Activated T-cell treated with anti-CD3 and anti-CD28 coated beads for 24 hours (primary cell): ENCODE measurements around the gene MRGPRG.

Experiments used
- DNase-seq: peaks from one replicate; pipeline ENCODE4 v3.0.0-alpha.2; 2020; ENCODE audit warnings: low read depth

MRGPRG gene

DNA sequence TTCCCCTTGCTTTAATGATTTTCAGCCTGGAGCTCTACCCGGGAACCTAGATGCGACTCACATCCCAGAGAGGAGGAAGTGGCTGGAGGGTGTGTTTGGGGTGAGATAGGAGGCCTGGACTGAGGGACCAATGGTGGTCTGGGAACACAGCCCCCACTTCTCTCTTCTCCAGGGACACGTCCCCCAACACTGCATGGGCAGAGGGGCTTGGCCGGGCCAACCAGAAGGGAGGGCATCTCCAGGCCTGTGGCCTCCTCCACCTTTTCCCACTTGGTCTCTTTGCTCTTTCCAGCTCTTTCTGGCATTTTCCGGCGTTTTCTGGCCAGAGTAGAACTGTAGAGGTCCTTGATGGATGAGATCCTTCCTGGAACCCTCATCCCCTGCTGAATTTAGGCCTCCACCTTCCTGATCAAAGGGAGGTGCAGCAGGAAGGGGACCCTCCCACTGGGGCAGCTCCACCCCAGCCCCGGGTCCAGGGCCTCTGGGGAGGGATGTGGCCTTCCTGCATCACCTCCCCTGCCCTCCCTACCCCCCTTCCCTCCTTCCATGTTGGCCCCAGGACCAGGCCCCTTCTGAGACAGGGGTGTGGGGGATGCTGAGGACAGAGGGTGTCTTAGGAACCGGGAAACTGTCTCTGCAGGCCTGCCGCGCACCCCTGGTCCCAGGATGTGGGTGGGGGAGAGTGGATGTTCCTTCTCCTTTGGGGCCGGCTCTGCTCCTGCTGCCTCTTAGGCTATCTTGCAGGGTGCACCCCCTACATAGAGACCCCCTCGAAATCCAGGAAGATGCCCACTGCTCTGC lies 24.4 kb downstream of the MRGPRG start:
- DNase-seq: no peak

DNA sequence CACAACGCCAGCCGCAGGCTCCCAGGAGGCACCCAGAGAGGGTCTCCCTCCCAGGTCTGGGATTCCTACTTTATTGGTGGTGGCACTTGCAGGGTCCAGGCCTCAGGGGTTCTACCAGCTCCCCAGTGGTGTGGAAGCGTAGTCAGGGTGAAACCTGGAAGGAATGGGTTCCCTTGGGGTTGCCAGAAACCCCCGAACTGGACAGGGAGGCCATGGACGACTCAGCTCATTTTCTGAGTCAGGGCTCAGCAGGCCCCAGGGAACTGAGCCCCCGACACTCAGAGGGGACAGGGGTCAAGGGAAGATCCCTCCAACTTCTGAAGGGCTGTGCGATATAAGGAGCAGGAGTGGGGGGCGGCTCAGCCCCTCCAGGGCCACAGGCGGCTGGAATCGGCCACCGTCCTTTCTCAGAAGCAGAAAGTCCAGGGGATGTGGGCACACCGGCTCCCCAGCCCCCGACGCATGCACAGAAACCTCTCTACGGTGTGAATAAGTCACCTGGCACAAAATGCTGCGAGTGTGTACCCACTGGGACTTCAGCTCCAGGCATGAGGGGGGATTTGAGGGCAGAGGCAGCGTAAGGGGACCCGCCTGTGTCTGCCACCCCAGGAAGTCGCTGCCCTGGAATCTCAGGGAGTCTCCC lies 25.1 kb downstream of the MRGPRG start:
- no peak for DNase-seq

DNA sequence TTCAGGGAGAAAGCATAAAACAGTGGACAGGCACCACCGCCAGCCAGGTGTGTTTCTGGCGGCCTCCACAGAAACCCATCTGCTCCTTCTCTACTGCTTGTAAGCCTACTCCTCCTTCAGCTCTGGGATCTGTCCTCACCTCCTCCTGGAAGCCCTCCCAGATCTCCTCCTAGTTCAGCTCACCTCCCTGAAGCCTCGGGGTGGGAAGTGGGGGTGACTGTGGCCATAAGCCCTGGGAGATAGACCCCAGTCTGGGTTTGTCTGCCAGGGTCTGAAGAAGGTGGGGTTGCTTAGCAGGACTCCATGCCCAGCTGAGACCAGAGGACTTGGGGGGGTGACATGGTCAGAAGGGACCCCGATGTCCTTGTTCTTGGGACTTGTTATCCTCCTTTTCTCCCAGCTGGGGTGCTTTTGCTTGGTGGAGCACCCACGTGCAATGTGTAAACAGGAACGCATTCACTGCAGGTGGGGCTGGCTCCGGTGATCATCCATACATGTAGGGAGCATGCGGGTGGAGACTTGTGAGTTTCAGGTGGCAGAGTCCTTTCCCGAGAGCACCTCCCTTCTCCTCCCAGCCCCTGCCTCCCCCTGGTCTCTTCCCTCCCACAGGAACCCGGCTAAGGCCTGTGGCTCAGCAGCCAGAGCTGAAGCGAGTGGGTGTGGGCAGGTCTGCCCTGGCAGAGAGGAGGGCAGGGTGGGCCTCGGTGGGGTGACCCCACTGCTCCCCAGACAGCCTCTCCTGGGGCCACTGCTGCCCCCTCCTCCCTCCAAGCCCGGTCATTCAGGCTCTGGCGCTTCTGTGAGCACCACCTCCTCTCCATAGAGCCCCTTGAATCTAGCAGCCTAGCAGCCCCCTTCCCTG lies 25.9 kb downstream of the MRGPRG start:
- no peak for DNase-seq

DNA sequence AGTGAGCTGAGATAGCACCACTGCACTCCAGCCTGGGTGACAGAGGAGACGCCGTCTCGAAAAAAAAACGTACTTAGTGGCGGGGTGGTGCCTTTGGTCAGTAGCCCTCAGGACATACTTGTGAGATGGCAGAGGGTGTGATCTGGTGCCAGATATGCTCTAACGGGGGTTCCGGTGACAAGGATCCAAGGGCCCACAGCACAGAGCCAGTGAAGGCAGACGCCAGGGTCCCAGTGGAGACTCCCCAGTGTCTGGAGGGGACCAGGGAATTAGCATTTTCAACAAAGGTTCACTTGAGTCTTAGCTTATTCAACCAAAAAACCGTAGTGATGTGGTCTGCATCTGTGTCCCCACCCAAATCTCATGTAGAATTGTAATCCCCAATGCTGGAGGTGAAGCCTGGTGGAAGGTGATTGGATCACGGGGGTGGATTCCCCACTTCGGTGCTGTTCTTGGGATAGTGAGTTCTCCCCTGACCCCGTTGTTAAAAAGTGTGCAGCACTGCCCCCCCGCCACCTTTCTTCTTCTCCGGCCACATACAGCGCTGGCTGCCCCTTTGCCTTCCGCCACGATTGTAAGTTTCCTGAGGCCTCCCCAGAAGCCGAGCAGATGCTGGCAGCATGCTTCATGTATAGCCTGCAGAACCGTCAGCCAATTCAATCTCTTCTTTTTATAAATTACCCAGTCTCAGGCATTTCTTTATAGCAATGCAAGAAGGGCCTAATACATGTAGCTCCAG lies 26.9 kb downstream of the MRGPRG start:
- DNase-seq: no peak

DNA sequence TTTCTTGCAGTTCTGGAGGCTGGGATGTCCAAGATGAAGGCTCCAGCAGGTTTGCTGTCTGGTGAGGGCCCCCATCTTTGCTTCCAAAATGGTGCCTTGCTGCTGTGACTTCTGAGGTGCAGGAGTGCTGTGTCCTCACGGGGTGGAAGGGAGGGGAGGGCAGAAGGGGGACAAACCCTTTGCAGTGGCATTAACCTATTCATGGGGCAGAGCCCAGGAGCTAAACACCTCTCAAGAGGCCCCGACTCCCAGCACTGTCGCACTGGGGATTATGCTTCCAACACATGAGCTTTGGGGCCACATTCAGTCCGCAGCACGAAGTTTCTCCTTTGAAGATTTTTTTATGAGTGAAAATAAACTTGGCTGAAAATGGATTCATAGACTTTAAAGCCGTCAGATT lies 28.0 kb downstream of the MRGPRG start:
- DNase-seq: no peak

DNA sequence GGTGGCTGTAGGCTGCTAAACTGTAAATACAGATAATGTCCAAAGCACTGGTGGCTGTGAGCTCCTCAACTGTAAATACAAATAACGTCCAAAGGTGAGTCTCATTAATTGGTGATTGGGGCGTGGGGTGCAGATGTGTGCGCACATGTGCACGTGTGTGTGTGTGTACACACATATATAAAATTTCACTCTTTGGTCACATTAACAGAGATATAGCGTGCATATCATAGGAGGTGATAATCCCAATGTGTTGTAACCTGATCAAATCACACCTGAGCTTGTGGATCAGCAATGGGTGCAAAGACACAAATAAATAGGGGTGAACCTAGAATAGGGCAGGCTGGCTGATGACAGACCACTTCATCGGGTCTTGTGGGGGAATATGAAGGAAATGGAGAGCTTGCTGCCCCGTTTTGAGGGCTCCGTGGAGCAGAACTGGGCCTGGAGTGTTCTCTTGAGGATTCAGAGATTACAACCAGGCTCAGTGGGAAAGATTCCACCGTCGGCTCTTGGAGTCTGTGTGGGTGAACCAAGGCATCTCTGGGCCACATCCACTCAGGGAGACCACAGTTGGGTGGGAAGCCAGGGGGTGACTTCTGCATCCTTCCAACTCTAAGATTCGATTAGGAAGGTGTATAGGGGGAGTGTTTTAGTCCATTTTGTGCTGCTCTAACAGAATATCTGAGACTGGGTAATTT lies 28.6 kb downstream of the MRGPRG start:
- DNase-seq: no peak

DNA sequence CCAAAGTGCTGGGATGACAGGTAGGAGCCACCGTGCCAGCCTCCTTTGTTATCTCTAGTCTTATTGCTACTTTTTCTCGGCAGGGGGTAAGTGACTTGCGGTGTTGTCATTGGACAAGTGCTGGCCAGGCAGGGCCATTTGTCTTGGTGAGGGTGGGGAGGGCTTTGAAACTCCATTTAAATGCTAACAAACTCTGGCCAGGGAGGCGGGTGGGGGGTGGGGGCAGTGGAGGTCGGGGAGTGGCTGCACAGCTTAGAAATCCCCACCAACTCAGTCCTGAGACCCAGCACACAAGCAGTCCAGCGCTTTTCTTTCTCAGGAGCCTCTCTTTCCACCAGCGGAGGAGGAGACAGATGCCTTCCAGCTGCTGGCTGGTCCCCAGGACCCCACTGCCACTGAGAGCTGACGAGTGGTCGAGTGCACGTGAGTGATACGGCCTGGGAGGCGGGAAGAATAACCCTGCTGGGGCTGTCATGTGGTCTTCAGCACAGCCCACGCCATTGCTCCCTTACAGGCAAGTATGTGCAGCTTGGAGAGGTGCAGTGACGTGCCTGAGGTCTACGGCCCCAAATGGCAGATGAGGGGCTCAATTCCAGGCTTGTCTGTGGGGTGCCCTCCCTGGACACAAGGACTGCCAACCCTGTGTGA lies 29.3 kb downstream of the MRGPRG start:
- DNase-seq: no peak

DNA sequence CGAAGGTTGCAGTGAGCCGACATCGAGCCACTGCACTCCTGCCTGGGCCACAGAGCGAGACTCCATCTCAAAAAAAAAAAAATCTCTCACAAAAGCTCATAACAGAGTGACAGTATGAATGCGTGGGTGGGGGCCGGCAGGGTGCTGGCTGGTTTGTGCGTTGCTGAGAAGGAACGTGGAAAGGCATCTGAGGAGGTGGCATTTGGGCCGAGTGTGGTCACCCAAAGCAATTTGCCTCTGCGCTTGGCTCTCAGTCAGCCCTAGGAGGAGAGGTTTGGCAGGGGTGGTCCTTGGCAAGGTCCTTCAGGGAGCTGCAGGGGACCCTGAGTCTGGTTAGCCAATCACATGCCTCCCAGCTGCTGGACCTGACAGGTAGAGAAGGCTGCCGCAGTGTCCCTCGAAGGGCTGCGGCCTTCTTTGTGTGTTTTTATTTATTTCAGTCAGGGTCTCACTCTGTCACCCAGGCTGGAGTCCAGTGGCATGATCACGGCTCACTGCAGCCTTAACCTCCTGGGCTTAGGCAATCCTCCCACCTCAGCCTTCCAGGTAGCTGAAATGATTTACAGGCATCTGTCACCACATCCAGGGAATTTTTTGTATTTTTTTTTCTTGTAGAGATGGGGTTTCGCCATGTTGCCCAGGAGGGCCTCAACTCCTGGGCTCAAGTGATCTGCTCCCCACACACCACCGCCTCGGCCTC lies 30.0 kb downstream of the MRGPRG start:
- DNase-seq: no peak

DNA sequence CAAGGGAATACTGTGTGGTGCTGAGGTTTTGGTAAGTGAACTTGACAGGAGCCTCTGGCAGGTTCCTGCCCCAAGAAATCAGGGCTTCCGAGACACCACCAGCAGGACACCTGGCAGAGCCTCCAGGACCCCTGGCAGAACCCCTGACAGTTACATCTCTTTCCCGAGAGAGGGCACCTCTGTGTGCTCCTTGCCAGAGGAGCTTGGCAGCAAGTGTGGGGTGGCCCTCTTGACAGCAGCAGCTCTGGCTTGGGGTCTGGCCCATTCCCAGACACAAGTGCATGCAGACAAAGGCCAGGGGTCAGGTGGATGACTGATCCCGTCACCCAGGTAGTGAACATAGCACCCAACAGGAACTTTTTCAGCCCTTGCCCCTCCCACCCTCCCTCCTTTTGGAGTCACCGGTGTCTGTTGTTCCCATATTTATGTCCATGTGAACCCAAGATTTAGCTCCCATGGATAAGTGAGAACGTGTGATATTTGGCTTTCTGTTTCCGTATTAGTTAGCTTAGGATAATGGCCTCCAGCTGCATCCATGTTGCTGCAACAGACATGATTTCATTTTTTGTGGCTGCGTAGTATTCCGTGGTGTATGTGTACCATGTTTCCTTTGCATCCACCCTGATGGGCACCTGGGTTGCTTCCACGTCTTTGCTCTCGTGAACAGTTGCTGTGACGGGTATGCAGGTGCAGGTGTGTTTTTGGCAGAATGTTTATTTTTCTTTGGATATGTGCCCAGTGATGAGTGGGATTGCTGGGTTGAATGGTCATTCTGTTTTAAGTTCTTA lies 32.3 kb downstream of the MRGPRG start:
- DNase-seq: no peak

DNA sequence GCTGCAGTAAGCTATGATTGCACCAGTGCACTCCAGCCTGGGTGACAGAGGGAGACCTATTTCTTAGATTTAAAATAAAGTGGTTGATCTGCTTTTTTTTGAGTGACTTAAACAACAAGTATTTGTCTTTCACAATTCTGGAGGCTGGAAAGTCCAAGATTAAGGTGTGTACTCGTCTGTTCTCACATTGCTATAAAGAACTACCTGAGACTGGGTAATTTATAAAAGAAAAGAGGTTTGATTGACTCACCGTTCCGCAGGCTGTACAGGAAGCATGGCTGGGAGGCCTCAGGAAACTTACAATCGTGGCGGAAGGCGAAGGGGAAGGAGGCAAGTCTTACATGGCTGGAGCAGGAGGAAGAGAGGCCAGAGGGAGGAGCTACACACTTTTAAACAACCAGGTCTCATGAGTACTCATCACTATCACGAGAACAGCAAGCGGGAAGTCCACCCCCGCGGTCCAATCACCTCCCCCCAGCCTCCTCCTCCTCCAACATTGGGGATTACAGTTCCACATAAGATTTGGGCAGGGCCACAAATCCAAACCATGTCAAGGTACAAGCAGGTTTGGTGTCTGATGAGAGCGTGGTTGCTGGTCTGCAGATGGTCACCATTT lies 33.8 kb downstream of the MRGPRG start:
- no peak for DNase-seq

DNA sequence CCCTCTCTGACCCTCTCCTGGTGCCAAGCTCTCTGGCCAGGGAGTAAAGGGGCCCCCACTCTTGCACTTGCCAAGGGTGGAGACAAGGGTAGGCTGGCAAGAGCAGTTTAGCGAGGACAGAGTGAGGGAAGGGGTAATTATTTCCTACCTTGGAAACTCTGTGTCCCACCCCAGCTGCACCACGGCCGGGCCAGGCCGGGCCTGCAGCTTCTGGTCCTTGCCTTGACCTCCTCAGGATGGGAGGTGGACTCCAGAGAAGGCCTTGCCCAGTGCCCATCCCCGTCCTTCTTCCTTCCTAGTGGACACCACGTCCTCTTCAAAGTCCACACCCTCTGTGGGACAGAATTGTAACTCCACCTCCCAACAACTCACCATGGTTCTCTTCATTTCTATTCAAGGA lies 35.1 kb downstream of the MRGPRG start:
- DNase-seq: no peak

DNA sequence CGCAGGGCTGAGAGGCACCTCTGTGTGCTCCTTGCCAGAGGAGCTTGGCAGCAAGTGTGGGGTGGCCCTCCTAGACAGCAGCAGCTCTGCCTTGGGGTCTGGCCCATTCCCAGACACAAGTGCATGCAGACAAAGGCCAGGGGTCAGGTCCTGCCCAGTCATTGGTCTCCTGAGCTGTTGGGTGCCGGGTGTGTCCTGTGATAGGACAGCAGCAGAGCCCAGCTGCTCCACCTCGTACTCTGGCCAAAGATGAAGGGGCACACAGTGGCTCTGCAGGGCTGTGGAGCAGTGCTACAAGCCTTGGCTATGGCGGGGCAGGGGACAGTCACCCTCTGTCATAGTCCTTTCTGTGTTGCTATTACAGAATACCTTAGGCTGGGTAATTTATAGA lies 36.2 kb downstream of the MRGPRG start:
- DNase-seq: no peak

DNA sequence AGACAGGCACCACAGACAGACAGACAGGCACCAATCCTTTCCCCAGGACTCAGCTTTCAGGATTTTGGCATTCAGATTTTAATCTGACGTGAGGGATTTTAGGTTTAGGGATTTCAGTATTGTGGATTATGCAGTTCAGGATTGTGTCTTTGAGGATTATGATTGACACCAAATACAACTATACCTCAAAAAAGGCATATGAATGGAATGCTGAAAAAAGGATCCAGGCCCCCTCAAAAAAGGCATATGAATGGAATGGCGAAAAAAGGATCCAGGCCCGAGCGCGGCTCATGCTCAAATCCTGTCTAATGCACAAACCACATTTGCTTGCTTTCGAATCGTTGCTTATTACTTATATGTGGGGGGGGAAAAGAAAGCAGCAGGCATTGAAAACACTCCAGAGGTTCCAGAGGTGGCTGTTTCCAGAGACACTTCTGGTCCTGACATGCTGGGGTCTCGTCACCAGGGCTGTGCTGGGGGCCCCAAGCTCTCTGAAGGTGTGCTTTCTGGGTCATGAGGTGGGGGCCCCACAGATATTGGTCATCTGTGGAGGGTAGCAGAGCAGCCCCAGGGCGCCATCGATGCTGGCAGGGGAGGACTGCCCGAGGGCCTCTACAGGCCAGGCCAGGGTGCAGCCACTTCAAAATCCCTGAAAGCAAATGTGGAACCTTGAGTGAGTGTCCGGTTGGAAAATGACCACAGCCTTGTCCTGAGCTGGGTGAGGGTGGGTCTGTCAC lies 36.7 kb downstream of the MRGPRG start:
- DNase-seq: no peak

DNA sequence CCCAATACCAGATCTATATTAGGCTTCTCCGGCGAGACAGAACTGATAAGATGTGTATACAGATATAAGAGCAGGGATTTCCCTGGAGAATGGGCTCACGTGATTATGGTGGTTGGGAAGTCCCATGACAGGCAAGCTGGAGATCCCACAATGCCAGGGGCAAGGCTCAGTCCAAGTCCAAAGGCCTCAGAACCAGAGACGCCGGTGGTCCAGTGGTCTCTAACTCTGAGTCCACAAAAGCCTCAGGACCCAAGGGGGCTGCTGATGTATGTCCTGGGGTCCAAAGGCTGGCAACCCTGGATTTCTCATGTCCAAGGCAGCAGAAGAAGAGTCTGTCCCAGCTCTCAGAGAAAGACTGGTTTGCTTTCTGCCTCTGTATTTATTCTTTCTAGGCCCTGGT lies 37.7 kb downstream of the MRGPRG start:
- DNase-seq: no peak

DNA sequence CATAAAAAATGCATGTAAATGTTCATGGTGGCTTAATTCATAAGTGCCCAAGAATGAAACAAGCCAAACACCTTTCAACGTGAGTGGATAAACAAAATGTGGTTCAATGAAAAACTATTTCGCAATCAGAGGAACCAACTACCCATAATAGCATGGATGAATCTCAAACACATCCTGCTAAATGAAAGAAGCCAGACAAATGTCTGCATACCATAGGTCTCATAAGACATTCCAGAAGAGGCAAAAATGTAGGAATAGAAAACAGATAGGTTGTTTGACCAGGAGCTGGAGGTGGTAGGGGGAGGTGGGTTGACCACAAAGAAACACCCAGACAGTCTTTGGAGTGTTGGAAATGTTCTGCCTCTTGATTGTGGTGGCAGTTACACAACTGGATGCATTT lies 40.3 kb downstream of the MRGPRG start:
- DNase-seq: no peak

DNA sequence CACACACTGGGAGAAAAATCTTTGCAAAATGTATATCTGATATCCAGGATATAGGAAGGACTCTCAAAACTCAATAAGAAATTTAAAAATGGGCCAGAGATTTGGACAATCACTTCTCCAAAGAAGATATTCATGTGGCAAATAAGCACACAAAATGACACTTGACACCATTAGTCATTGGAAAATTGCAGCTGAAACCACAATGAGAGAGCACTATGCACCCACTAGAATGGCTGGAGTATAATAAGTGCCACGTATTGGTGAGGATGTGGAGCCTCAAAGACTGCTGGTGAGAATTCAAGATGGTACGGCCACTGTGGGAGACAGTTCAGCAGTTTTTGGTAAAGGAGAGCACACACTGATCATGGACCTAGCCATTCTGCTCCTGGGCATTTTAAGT lies 40.7 kb downstream of the MRGPRG start:
- no peak for DNase-seq

DNA sequence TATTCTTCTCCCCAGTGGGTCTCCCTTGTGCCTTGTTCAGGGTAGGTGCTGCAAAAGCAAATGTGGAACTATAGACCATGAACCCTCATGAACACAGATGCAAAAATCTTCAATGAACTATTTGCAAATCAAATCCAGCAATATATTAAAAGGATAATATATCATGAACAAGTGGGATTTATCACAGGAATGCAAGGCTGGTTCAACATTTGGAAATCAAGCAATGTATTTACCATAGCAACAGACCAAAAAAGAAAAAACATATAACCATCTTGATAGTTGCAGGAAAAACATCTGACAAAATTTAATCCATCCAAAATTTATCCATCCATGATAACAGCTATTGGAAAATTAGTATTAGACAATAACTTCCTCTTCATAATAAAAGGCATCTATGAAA lies 42.1 kb downstream of the MRGPRG start:
- DNase-seq: no peak

DNA sequence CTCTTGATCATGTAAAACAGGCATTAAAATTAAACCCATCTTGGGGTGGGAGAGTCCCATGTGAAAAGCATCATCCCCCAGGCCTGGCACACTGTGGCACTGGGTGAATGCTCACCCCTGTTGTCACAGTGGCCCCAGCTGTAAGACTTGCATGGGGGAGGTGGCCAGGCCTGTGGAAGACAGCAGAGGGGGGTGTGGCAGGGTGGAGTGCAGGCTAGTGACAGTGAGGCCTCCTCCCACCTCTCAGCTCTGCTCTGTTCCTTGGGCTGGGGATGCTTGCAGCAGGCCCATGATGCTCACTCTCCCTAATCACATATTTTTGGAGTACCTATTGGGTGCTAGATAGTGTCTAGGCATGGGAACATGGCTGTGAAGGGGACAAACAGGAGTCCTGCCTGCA lies 43.4 kb downstream of the MRGPRG start:
- DNase-seq: no peak

DNA sequence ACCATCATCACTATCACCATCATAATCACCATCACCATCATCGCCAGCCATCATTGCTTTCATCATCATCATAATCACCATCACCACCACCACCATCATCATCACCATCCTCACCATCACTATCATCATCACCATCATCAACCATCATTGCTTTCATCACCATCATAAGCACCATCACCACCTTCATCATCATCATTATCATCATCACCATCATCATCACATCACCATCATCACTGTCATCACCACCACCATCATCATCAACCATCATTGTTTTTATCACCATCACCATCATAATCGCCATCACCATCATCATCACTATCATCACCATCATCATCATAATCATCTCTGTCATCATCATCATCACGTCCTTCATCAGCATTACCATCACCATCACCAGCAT lies 44.2 kb downstream of the MRGPRG start:
- DNase-seq: no peak
